Neural cell (in vitro differentiated cells): ENCODE results near the gene RBM38. TPM values are rescaled to one million over a fixed set of nuclear protein-coding genes. Genes with fewer than 3 reads are reported as not detected.

Source experiments
- H2AFZ ChIP-seq: fragments of 200-600, 300-800 bp; sonication (generic), shearing (Covaris generic); 2 replicates; pipeline ENCODE4 v1.6.0; 2014; ENCODE audit warnings: low read depth, mild to moderate bottlenecking, antibody characterized with exemption, low read length, moderate library complexity
- H3F3A ChIP-seq: fragments of 200-600 bp; shearing (Covaris generic); 2 replicates; pipeline ENCODE4 v1.6.1; 2016; ENCODE audit warnings: mild to moderate bottlenecking, moderate library complexity, mixed read lengths, antibody characterized with exemption, low read length; ENCODE audit not compliant: insufficient read depth, poor library complexity, severe bottlenecking
- H3K27ac ChIP-seq: fragments of 200-600, 300-800 bp; sonication (generic), shearing (Covaris generic); 2 replicates; pipeline ENCODE4 v1.5.1; 2014; ENCODE audit warnings: mild to moderate bottlenecking, low read length, moderate library complexity
- H3K27me3 ChIP-seq: fragments of 300-800, 200-600 bp; sonication (generic), shearing (Covaris generic); 2 replicates; pipeline ENCODE4 v1.6.0; 2014; ENCODE audit warnings: mild to moderate bottlenecking, low read depth, low read length, moderate library complexity; ENCODE audit not compliant: insufficient read depth
- H3K36me3 ChIP-seq: fragments of 300-800, 200-600 bp; sonication (generic), shearing (Covaris generic); 2 replicates; pipeline ENCODE4 v1.5.1; 2014; ENCODE audit warnings: mild to moderate bottlenecking, antibody characterized with exemption, low read length, moderate library complexity; ENCODE audit not compliant: insufficient read depth
- H3K4me2 ChIP-seq: fragments of 300-800, 200-600 bp; sonication (generic), shearing (Covaris generic); 2 replicates; pipeline ENCODE4 v1.6.0; 2014; ENCODE audit warnings: mild to moderate bottlenecking, low read length
- H3K4me3 ChIP-seq: fragments of 300-800, 200-600 bp; sonication (generic), shearing (Covaris generic); 2 replicates; pipeline ENCODE4 v1.5.1; 2014; ENCODE audit warnings: mild to moderate bottlenecking, low read length, moderate library complexity
- H3K79me2 ChIP-seq: fragments of 200-600 bp; shearing (Covaris generic); replicated peaks from 2 replicates; pipeline ENCODE4 v1.6.0; 2014; ENCODE audit warnings: mild to moderate bottlenecking, low read length, moderate library complexity; ENCODE audit not compliant: insufficient read depth
- H3K9ac ChIP-seq: fragments of 300-800, 200-600 bp; sonication (generic), shearing (Covaris generic); 2 replicates; pipeline ENCODE4 v1.6.1; 2016; ENCODE audit warnings: mild to moderate bottlenecking, low read length, mixed read lengths
- H3K9me2 ChIP-seq: fragments of 200-600 bp; shearing (Covaris generic); 2 replicates; pipeline ENCODE4 v1.6.1; 2016; ENCODE audit warnings: mild to moderate bottlenecking, low read length, mixed read lengths; ENCODE audit not compliant: insufficient read depth
- H3K9me3 ChIP-seq: fragments of 200-600, 300-800 bp; sonication (generic), shearing (Covaris generic); 2 replicates; pipeline ENCODE4 v1.6.1; 2016; ENCODE audit warnings: mild to moderate bottlenecking, mixed run types, low read length, moderate library complexity, mixed read lengths
- H4K20me1 ChIP-seq: fragments of 200-600 bp; shearing (Covaris generic); 2 replicates; pipeline ENCODE4 v1.6.1; 2016; ENCODE audit warnings: mild to moderate bottlenecking, mixed run types; ENCODE audit not compliant: insufficient read depth
- EP300 ChIP-seq: fragments of 450-650 bp; conservative IDR thresholded peaks from 2 replicates; pipeline ENCODE4 v1.6.1; 2014; ENCODE audit warnings: antibody characterized with exemption, mild to moderate bottlenecking, moderate library complexity; ENCODE audit not compliant: poor library complexity, severe bottlenecking
- EZH2 ChIP-seq: fragments of 200-600, 300-800 bp; shearing (Covaris generic), sonication (generic); IDR thresholded peaks from 2 replicates; pipeline ENCODE4 v1.6.1; 2014; ENCODE audit warnings: antibody characterized with exemption, low read length, borderline replicate concordance, mild to moderate bottlenecking; ENCODE audit not compliant: insufficient read depth, poor library complexity, severe bottlenecking
- MXI1 ChIP-seq: fragments of 450-650 bp; conservative IDR thresholded peaks from 2 replicates; pipeline ENCODE4 v1.6.1; 2014; ENCODE audit warnings: antibody characterized with exemption, mild to moderate bottlenecking; ENCODE audit not compliant: poor library complexity, severe bottlenecking
- POLR2AphosphoS5 ChIP-seq: IDR thresholded peaks from 2 replicates; pipeline ENCODE4 v1.6.1; 2012
- RAD21 ChIP-seq: fragments of 450-650 bp; conservative IDR thresholded peaks from 2 replicates; pipeline ENCODE4 v1.6.1; 2014; ENCODE audit warnings: antibody characterized with exemption, mild to moderate bottlenecking, moderate library complexity
- SMC3 ChIP-seq: fragments of 450-650 bp; conservative IDR thresholded peaks from 2 replicates; pipeline ENCODE4 v1.6.1; 2014; ENCODE audit warnings: antibody characterized with exemption, mild to moderate bottlenecking, moderate library complexity; ENCODE audit not compliant: poor library complexity
- TAF1 ChIP-seq: IDR thresholded peaks from 2 replicates; pipeline ENCODE4 v1.6.1; 2012; ENCODE audit warnings: low read depth
- polyA plus RNA-seq: library from polyadenylated mRNA; depleted of rRNA; stranded (reverse); fragments of >200 nt; gene quantifications from 2 replicates; pipeline ENCODE4 v1.2.3, GENCODE V29; 2014
- TF ChIP-seq, protein P1 (sequence below): fragments of 450-650 bp; IDR thresholded peaks from 2 replicates; pipeline ENCODE4 v1.5.1; 2014; ENCODE audit warnings: antibody characterized with exemption, mild to moderate bottlenecking, moderate library complexity; ENCODE audit not compliant: poor library complexity, severe bottlenecking
- TF ChIP-seq, protein P2 (sequence below): IDR thresholded peaks from 2 replicates; pipeline ENCODE4 v1.6.1; 2012; ENCODE audit warnings: borderline replicate concordance

The RBM38 gene
- polyA plus RNA-seq, 1 donor from 2014 or later, result 19.0 TPM

DNA sequence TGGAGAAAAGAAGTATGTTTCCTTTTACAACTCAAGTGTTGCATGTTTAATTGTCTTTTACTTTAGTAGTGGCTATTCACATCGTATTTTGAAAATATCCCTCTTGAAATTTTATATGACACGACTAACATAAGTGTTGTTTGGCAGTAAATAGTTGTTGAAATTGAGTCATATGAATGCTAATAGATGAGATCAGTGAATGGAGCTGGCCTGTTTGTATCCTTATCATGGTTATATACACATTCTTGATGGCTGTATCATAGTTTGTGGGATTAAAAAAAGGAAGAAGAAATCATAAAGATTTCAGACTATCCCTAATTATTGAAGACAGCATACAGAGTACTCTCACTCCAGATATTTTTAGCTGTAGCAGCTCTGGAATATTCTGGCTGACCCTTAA lies 48.4 kb upstream of the RBM38 start:
- no peaks in the 10 kb centered on the region for H3K79me2 ChIP-seq
- H3K27me3 ChIP-seq, result no peaks in the 10 kb centered on the region
- H3K4me3 ChIP-seq, result no peak overlapping the region
- H2AFZ ChIP-seq, result no peak overlapping the region
- no peaks in the 10 kb centered on the region for H3K36me3 ChIP-seq
- H3K4me2 ChIP-seq, result no peak overlapping the region
- no peaks in the 10 kb centered on the region for H3F3A ChIP-seq
- no peaks in the 10 kb centered on the region for H4K20me1 ChIP-seq
- H3K27ac ChIP-seq, result no peak overlapping the region
- no peaks in the 10 kb centered on the region for H3K9me2 ChIP-seq
- no peak overlapping the region for H3K9ac ChIP-seq
- no peaks in the 10 kb centered on the region for H3K9me3 ChIP-seq
- TF ChIP-seq, protein P1, sequence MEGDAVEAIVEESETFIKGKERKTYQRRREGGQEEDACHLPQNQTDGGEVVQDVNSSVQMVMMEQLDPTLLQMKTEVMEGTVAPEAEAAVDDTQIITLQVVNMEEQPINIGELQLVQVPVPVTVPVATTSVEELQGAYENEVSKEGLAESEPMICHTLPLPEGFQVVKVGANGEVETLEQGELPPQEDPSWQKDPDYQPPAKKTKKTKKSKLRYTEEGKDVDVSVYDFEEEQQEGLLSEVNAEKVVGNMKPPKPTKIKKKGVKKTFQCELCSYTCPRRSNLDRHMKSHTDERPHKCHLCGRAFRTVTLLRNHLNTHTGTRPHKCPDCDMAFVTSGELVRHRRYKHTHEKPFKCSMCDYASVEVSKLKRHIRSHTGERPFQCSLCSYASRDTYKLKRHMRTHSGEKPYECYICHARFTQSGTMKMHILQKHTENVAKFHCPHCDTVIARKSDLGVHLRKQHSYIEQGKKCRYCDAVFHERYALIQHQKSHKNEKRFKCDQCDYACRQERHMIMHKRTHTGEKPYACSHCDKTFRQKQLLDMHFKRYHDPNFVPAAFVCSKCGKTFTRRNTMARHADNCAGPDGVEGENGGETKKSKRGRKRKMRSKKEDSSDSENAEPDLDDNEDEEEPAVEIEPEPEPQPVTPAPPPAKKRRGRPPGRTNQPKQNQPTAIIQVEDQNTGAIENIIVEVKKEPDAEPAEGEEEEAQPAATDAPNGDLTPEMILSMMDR, result no peak
- TF ChIP-seq EZH2 (no peak), POLR2AphosphoS5 (no peak), EP300 (no peak), MXI1 (no peak), TAF1 (no peak), RAD21 (no peak), SMC3 (no peak)
- TF ChIP-seq, protein P2, sequence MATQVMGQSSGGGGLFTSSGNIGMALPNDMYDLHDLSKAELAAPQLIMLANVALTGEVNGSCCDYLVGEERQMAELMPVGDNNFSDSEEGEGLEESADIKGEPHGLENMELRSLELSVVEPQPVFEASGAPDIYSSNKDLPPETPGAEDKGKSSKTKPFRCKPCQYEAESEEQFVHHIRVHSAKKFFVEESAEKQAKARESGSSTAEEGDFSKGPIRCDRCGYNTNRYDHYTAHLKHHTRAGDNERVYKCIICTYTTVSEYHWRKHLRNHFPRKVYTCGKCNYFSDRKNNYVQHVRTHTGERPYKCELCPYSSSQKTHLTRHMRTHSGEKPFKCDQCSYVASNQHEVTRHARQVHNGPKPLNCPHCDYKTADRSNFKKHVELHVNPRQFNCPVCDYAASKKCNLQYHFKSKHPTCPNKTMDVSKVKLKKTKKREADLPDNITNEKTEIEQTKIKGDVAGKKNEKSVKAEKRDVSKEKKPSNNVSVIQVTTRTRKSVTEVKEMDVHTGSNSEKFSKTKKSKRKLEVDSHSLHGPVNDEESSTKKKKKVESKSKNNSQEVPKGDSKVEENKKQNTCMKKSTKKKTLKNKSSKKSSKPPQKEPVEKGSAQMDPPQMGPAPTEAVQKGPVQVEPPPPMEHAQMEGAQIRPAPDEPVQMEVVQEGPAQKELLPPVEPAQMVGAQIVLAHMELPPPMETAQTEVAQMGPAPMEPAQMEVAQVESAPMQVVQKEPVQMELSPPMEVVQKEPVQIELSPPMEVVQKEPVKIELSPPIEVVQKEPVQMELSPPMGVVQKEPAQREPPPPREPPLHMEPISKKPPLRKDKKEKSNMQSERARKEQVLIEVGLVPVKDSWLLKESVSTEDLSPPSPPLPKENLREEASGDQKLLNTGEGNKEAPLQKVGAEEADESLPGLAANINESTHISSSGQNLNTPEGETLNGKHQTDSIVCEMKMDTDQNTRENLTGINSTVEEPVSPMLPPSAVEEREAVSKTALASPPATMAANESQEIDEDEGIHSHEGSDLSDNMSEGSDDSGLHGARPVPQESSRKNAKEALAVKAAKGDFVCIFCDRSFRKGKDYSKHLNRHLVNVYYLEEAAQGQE, result no peak

DNA sequence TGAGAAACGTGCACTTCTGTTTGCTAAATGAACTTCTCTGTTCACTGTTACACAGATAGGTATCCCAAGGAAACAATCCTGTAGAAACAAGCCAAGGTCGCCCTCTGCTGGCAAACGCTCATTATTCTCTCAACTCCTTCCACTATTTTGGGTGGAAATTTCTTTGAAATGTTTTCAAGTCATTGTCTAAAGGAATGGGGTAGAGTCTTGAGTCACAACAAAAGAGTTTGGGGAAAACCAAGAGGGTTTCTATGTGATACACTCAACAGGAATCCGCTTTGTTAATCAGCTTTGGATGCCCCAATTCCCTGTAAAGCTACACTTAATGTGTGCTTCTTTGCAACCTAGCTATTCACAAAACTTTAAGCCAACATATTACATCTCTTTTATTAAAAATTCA lies 44.7 kb upstream of the RBM38 start:
- Histone ChIP-seq H3K9ac (no peak overlapping the region), H3K79me2 (peaks cover 2% of the 10 kb centered on the region), H4K20me1 (no peaks in the 10 kb centered on the region), H3K9me3 (no peaks in the 10 kb centered on the region), H3K27ac (no peak overlapping the region), H3K4me3 (no peak overlapping the region), H3K27me3 (no peaks in the 10 kb centered on the region), H3K9me2 (no peaks in the 10 kb centered on the region), H3K36me3 (no peaks in the 10 kb centered on the region), H3K4me2 (no peak overlapping the region), H2AFZ (no peak overlapping the region), H3F3A (no peaks in the 10 kb centered on the region)
- TF ChIP-seq SMC3 (peak; percentile 94), TAF1 (no peak), RAD21 (peak; percentile 93), POLR2AphosphoS5 (no peak), EP300 (no peak), MXI1 (no peak), EZH2 (no peak)
- TF ChIP-seq, protein P2, result no peak
- TF ChIP-seq, protein P1, result peak; percentile 89
